Neural progenitor cell (in vitro differentiated cells): ENCODE results near the gene RIMS1. TPM values are rescaled to one million over a fixed set of nuclear protein-coding genes. Genes with fewer than 3 reads are reported as not detected.

ENCODE experiments used
- DNase-seq: peaks from one replicate; pipeline ENCODE4 v3.0.0-alpha.2; 2016; ENCODE audit warnings: low spot score
- H2AFZ ChIP-seq: fragments of 200-600 bp; sonication (generic); replicated peaks from 2 replicates; pipeline ENCODE4 v1.6.1; 2016; ENCODE audit warnings: antibody characterized with exemption
- H3F3A ChIP-seq: fragments of 200-600 bp; sonication (generic); 2 replicates; pipeline ENCODE4 v1.6.1; 2016; ENCODE audit warnings: antibody characterized with exemption, low read depth
- H3K27ac ChIP-seq: fragments of 200-600 bp; sonication (generic); 2 replicates; pipeline ENCODE4 v1.5.1; 2016; ENCODE audit warnings: mild to moderate bottlenecking
- H3K27me3 ChIP-seq: fragments of 200-600 bp; sonication (generic); 2 replicates; pipeline ENCODE4 v1.6.1; 2016; ENCODE audit warnings: mild to moderate bottlenecking, moderate library complexity
- H3K36me3 ChIP-seq: fragments of 200-600 bp; sonication (generic); 2 replicates; pipeline ENCODE4 v1.5.1; 2016
- H3K4me1 ChIP-seq: fragments of 200-600 bp; sonication (generic); 2 replicates; pipeline ENCODE4 v1.6.1; 2016; ENCODE audit warnings: mixed run types
- H3K4me2 ChIP-seq: fragments of 200-600 bp; sonication (generic); 2 replicates; pipeline ENCODE4 v1.6.1; 2016
- H3K4me3 ChIP-seq: fragments of 200-600 bp; sonication (generic); 2 replicates; pipeline ENCODE4 v1.5.1; 2016
- H3K79me2 ChIP-seq: fragments of 200-600 bp; sonication (generic); 2 replicates; pipeline ENCODE4 v1.6.1; 2016; ENCODE audit warnings: low read depth
- H3K9ac ChIP-seq: fragments of 200-600 bp; sonication (generic); 2 replicates; pipeline ENCODE4 v1.6.1; 2016
- H3K9me3 ChIP-seq: fragments of 200-600 bp; sonication (generic); 2 replicates; pipeline ENCODE4 v1.5.1; 2016; ENCODE audit warnings: low read depth
- H4K20me1 ChIP-seq: fragments of 200-600 bp; sonication (generic); 2 replicates; pipeline ENCODE4 v1.6.1; 2016; ENCODE audit warnings: low read depth
- H3K27ac Mint-ChIP-seq: 3 replicates; pipeline ENCODE4 v1.8.0; 2021; ENCODE audit warnings: mixed read lengths
- H3K27me3 Mint-ChIP-seq: 2 replicates; pipeline ENCODE4 v1.8.0; 2022; ENCODE audit warnings: low read depth, mild to moderate bottlenecking, inconsistent platforms, moderate library complexity, mixed read lengths; ENCODE audit not compliant: insufficient read depth
- H3K36me3 Mint-ChIP-seq: 3 replicates; pipeline ENCODE4 v1.8.0; 2021; ENCODE audit warnings: mixed read lengths
- H3K4me1 Mint-ChIP-seq: 3 replicates; pipeline ENCODE4 v1.8.0; 2021; ENCODE audit warnings: mixed read lengths
- H3K4me3 Mint-ChIP-seq: 3 replicates; pipeline ENCODE4 v1.8.0; 2021; ENCODE audit warnings: mild to moderate bottlenecking, moderate library complexity, mixed read lengths
- H3K9me3 Mint-ChIP-seq: 3 replicates; pipeline ENCODE4 v1.8.0; 2020; ENCODE audit warnings: mixed read lengths
- CTCF ChIP-seq: fragments of 200-600 bp; sonication (generic); IDR thresholded peaks from 2 replicates; pipeline ENCODE4 v1.5.1; 2017; ENCODE audit warnings: antibody characterized with exemption, mild to moderate bottlenecking
- EZH2 ChIP-seq: fragments of 200-600 bp; sonication (generic); IDR thresholded peaks from 2 replicates; pipeline ENCODE4 v1.6.1; 2017; ENCODE audit warnings: antibody characterized with exemption, mild to moderate bottlenecking, moderate library complexity
- EZH2phosphoT487 ChIP-seq: fragments of 200-600 bp; sonication (generic); IDR thresholded peaks from 2 replicates; pipeline ENCODE4 v1.6.1; 2017; ENCODE audit warnings: antibody characterized with exemption
- total RNA-seq: library from RNA; depleted of rRNA; stranded (reverse); fragments of >200 nt; gene quantifications from 2 replicates; pipeline ENCODE4 v1.2.3, GENCODE V29; 2015; ENCODE audit warnings: low replicate concordance

Gene RIMS1
- total RNA-seq, 1 donor from 2014 or later = 2.5 TPM

DNA sequence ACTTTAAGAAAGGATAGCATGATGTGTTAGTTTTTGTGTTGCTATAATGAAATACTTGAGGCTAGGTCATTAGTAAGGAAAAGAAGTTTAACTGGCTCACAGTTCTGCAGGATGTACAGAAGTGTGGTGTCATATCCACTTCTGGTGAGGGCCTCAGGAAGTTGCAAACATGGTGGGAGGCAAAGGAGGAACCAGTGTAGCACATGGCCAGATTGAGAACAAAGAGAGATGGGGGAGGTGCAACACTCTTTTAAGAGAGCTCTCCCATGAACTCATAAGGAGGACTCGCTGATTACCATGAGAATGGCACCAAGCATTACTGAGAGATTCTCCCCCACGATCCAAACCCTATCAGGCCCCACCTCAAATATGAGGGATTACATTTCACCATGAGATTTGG lies 265.4 kb downstream of the RIMS1 start:
- H3K4me3 Mint-ChIP-seq = no peak overlapping the region
- Histone ChIP-seq H3K4me3 (no peak overlapping the region), H3K9me3 (no peaks in the 10 kb centered on the region), H4K20me1 (no peaks in the 10 kb centered on the region), H3K36me3 (no peaks in the 10 kb centered on the region), H3K9ac (no peak overlapping the region), H3K27me3 (no peaks in the 10 kb centered on the region), H2AFZ (peak overlapping the region; percentile 42), H3K27ac (no peak overlapping the region), H3K4me1 (no peaks in the 10 kb centered on the region), H3K79me2 (no peaks in the 10 kb centered on the region), H3K4me2 (no peak overlapping the region), H3F3A (no peaks in the 10 kb centered on the region)
- H3K36me3 Mint-ChIP-seq = peaks cover 2% of the 10 kb centered on the region
- H3K4me1 Mint-ChIP-seq = peaks cover 4% of the 10 kb centered on the region
- no peaks in the 10 kb centered on the region for H3K27me3 Mint-ChIP-seq
- DNase-seq = no peak
- peak overlapping the region; percentile 39 for H3K27ac Mint-ChIP-seq
- peaks cover 17% of the 10 kb centered on the region for H3K9me3 Mint-ChIP-seq
- TF ChIP-seq CTCF = no peak
- no peak for TF ChIP-seq EZH2
- no peak for TF ChIP-seq EZH2phosphoT487

- H3K9me3 Mint-ChIP-seq = no peaks in the 10 kb centered on the region
- no peaks in the 10 kb centered on the region for H3K27me3 Mint-ChIP-seq
- TF ChIP-seq CTCF (no peak), EZH2phosphoT487 (no peak)
- Histone ChIP-seq H4K20me1 (no peaks in the 10 kb centered on the region), H3K4me3 (no peak overlapping the region), H3K27me3 (peaks cover 10% of the 10 kb centered on the region), H3K4me2 (no peak overlapping the region), H3K9me3 (no peaks in the 10 kb centered on the region), H3K27ac (no peak overlapping the region), H3K4me1 (no peaks in the 10 kb centered on the region), H3K9ac (no peak overlapping the region), H3F3A (no peaks in the 10 kb centered on the region), H2AFZ (no peak overlapping the region), H3K36me3 (no peaks in the 10 kb centered on the region), H3K79me2 (no peaks in the 10 kb centered on the region)
- DNase-seq = no peak
- H3K36me3 Mint-ChIP-seq = no peaks in the 10 kb centered on the region
- H3K4me1 Mint-ChIP-seq = no peaks in the 10 kb centered on the region
- no peak overlapping the region for H3K4me3 Mint-ChIP-seq
- no peak overlapping the region for H3K27ac Mint-ChIP-seq
Observed at GRCh38 chr6:72175916-72176315, 289.6 kb downstream of the RIMS1 start.

- Histone ChIP-seq H3K9me3 (no peaks in the 10 kb centered on the region), H3K27ac (no peak overlapping the region), H3K36me3 (no peaks in the 10 kb centered on the region), H3K4me1 (peaks cover 5% of the 10 kb centered on the region), H3K4me3 (peak overlapping the region; percentile 44), H2AFZ (peak overlapping the region; percentile 99), H3K9ac (no peak overlapping the region), H3K27me3 (peaks cover 56% of the 10 kb centered on the region), H3K4me2 (peak overlapping the region; percentile 84), H3K79me2 (no peaks in the 10 kb centered on the region), H3F3A (no peaks in the 10 kb centered on the region), H4K20me1 (no peaks in the 10 kb centered on the region)
- no peaks in the 10 kb centered on the region for H3K9me3 Mint-ChIP-seq
- TF ChIP-seq EZH2 (peak; percentile 83), EZH2phosphoT487 (peak; percentile 46), CTCF (no peak)
- H3K4me3 Mint-ChIP-seq = peak overlapping the region; percentile 88
- peaks cover 15% of the 10 kb centered on the region for H3K27me3 Mint-ChIP-seq
- DNase-seq = peak; percentile 85
- H3K36me3 Mint-ChIP-seq = no peaks in the 10 kb centered on the region
- H3K4me1 Mint-ChIP-seq = peaks cover 7% of the 10 kb centered on the region
- peak overlapping the region; percentile 72 for H3K27ac Mint-ChIP-seq
Observed at GRCh38 chr6:72182337-72183246, 296.2 kb downstream of the RIMS1 start.
